ENCODE results near the gene CDK16.

DNA sequence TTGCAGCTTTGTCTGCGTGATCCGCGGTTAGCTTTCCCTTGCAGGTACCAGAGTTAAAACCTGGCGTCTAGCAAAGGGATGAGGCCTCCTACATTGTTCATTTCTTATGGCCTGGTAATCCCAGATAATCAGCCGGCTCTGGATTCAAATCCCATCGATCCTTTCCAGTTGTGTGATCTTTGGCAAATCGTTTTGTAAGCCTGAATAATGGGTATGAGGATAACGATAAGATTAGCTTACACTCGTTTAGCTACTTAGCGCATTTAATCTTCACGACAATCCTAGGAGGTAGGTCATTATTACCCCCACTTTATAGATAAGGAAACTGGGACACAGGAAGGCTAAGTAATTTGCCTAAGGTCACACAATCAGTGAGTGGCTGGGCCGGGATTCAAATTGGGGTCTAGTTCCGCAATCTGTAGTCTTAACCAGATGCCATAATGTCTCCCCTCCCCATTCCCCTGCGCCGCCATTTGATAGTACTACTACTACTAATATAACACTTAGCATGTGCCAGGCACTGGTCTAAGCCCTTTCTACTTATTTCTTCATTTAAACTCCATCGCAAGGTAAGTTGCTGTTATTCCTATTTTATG is 26.6 kb upstream of the CDK16 start:
- TF ChIP-seq, protein P1, sequence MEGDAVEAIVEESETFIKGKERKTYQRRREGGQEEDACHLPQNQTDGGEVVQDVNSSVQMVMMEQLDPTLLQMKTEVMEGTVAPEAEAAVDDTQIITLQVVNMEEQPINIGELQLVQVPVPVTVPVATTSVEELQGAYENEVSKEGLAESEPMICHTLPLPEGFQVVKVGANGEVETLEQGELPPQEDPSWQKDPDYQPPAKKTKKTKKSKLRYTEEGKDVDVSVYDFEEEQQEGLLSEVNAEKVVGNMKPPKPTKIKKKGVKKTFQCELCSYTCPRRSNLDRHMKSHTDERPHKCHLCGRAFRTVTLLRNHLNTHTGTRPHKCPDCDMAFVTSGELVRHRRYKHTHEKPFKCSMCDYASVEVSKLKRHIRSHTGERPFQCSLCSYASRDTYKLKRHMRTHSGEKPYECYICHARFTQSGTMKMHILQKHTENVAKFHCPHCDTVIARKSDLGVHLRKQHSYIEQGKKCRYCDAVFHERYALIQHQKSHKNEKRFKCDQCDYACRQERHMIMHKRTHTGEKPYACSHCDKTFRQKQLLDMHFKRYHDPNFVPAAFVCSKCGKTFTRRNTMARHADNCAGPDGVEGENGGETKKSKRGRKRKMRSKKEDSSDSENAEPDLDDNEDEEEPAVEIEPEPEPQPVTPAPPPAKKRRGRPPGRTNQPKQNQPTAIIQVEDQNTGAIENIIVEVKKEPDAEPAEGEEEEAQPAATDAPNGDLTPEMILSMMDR (conservative IDR thresholded peaks at IDR 0.05 in 1 of 2, IDR thresholded peaks at IDR 0.05 in 1 of 2; ENCODE audit: low read depth in 1 of 2, low read length in 2 of 2), result no peak
- no peak for TF ChIP-seq EZH2 (IDR thresholded peaks at IDR 0.05; ENCODE audit: low read length, missing control alignments)
